ENCODE results near the gene ITGA3.

DNA sequence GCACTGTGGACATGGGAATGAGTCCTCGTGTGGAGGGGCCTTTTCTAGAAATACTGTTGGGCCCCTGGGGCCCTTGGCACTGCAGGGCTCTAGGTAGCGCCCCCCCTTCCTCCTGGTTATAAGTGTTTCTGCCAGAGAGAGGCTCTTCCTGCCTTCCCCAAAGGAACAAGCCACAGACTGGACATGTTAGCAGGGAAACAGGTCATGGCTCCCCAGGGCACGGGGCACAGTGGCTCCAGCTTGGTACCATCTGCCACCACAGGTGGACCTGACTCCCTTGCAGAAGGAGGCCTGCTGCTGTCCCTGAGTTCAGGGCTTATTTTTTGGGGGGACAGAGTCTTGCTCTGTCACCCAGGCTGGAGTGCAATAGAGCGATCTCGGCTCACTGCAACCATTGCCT is 48.0 kb downstream of the ITGA3 start:
- TF ChIP-seq, protein P1, sequence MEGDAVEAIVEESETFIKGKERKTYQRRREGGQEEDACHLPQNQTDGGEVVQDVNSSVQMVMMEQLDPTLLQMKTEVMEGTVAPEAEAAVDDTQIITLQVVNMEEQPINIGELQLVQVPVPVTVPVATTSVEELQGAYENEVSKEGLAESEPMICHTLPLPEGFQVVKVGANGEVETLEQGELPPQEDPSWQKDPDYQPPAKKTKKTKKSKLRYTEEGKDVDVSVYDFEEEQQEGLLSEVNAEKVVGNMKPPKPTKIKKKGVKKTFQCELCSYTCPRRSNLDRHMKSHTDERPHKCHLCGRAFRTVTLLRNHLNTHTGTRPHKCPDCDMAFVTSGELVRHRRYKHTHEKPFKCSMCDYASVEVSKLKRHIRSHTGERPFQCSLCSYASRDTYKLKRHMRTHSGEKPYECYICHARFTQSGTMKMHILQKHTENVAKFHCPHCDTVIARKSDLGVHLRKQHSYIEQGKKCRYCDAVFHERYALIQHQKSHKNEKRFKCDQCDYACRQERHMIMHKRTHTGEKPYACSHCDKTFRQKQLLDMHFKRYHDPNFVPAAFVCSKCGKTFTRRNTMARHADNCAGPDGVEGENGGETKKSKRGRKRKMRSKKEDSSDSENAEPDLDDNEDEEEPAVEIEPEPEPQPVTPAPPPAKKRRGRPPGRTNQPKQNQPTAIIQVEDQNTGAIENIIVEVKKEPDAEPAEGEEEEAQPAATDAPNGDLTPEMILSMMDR (IDR thresholded peaks at IDR 0.05; ENCODE audit: low read depth, low read length), result no peak
- TF ChIP-seq POLR2A (IDR thresholded peaks at IDR 0.05; ENCODE audit: extremely low read depth, insufficient read length) (no peak), MYC (IDR thresholded peaks at IDR 0.05; ENCODE audit: low read depth, low read length) (no peak)

Data from NB4 (cell line).